Measurements from ENCODE around the gene SLC35G4. TPM values are rescaled to one million over a fixed set of nuclear protein-coding genes. Genes with fewer than 3 reads are reported as not detected.

The SLC35G4 gene
- total and polyA plus RNA-seq, 2 of the 13 experiments (the other 11 are each of a cell fraction or from before 2014, with no cell fraction given), result not detected

DNA sequence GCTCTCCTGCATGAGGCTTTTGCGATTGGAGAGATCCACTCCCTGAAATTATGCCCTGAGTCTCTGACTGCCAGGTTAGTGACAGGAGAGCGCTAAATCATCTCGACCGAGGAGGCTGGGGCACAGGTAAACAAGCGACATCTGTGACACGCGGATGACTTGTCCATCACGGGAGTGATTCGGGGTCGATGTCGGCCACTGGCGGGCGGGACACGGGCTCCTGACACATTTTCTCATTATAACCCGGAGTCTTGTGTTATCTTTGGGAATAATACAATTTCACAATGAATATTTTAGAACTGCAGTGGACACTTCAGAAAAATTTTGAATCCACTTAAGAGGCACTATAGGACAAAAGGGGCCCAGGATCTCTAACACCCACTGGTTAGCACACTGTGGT lies 29.5 kb upstream of the SLC35G4 start:
- Histone ChIP-seq H3K36me3 (replicated peaks in 1 of 2; ENCODE audit: control insufficient read depth in 1 of 2, insufficient read depth in 2 of 2, low read length in 2 of 2) (no peaks in the 10 kb centered on the region), H4K20me1 (ENCODE audit: insufficient read depth, low read length) (no peaks in the 10 kb centered on the region), H3K27ac (ENCODE audit: extremely low read length, insufficient read depth, low read length) (no peak overlapping the region), H3K27me3 (ENCODE audit: control insufficient read depth in 1 of 2, insufficient read depth in 2 of 2, low read length in 2 of 2) (peaks cover 0 to 12% of the 10 kb centered on the region in 2 experiments; a peak in 2 of 5 replicates), H3K9ac (ENCODE audit: insufficient read depth, low read depth, low read length) (no peak overlapping the region), H3K4me1 (ENCODE audit: insufficient read depth, low read length) (no peaks in the 10 kb centered on the region), H3K9me3 (ENCODE audit: low read length) (no peaks in the 10 kb centered on the region), H3K79me2 (ENCODE audit: insufficient read depth, low read length) (no peaks in the 10 kb centered on the region), H2AFZ (ENCODE audit: low read length) (no peak overlapping the region), H3K4me3 (replicated peaks in 1 of 3; ENCODE audit: insufficient read depth in 1 of 3, low read depth in 2 of 3, low read length in 3 of 3) (no peak overlapping the region), H3K4me2 (ENCODE audit: low read depth, low read length) (no peak overlapping the region)
- no peak for FAIRE-seq
- TF ChIP-seq NFATC3 (CRISPR knock-in tag; IDR thresholded peaks at IDR 0.05) (no peak), ZNF282 (IDR thresholded peaks at IDR 0.05; ENCODE audit: partially characterized antibody) (no peak), ZNF761 (CRISPR knock-in tag; conservative IDR thresholded peaks at IDR 0.05) (no peak), ZSCAN25 (CRISPR knock-in tag; IDR thresholded peaks at IDR 0.05) (no peak), MIER3 (CRISPR knock-in tag; IDR thresholded peaks at IDR 0.05; ENCODE audit: borderline replicate concordance) (no peak), ZNF790 (CRISPR knock-in tag; IDR thresholded peaks at IDR 0.05; ENCODE audit: borderline replicate concordance) (no peak)
- CTCF ChIA-PET (ENCODE audit: low intra/inter-chr PET ratio, low total read pairs), result no interaction called here
- WGBS (ENCODE audit: low lambda C conversion rate), result 58% methylated on average over 11 of the region's 15 CpGs
- ATAC-seq, result no peak
- intact Hi-C loops (cut with micrococcal nuclease; ENCODE audit: unreplicated experiment), result no loop called here
- in situ Hi-C loops (cut with HindIII; ENCODE audit: extremely low pct_ligation_motif_present, low pct_unique_long_range_greater_than_20kb), result no loop called here
- no TSS peak for BruUV-seq (replicated peaks)
- no peak for DNase-seq (ENCODE audit: low spot score)
- POLR2A ChIA-PET, result no interaction called here

DNA sequence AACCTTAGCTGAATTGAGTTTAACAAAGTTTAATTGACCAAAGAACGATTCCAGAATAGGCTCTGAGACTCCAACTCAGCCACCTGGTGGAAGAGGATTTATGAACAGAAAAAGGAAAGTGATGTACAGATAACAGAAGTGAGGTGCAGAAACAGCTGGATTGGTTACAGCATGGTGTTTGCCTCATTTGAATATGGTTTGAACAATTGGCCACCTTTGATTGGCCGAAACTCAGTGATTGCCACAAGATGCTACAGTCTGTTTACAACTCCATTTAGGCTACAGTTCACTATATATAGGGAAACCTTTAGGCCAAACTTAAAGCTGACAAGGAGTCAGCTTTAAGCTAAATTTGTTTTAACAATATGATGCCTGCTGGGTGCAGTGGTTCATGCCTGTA lies 28.1 kb upstream of the SLC35G4 start:
- Histone ChIP-seq H3K36me3 (replicated peaks in 1 of 2; ENCODE audit: control insufficient read depth in 1 of 2, insufficient read depth in 2 of 2, low read length in 2 of 2) (no peaks in the 10 kb centered on the region), H3K9ac (ENCODE audit: insufficient read depth, low read depth, low read length) (no peak overlapping the region), H3K4me1 (ENCODE audit: insufficient read depth, low read length) (no peaks in the 10 kb centered on the region), H3K27me3 (ENCODE audit: control insufficient read depth in 1 of 2, insufficient read depth in 2 of 2, low read length in 2 of 2) (peaks cover 0 to 14% of the 10 kb centered on the region in 2 experiments; a peak in 2 of 5 replicates), H3K4me2 (ENCODE audit: low read depth, low read length) (no peak overlapping the region), H3K9me3 (ENCODE audit: low read length) (no peaks in the 10 kb centered on the region), H4K20me1 (ENCODE audit: insufficient read depth, low read length) (no peaks in the 10 kb centered on the region), H3K79me2 (ENCODE audit: insufficient read depth, low read length) (no peaks in the 10 kb centered on the region), H3K4me3 (replicated peaks in 1 of 3; ENCODE audit: insufficient read depth in 1 of 3, low read depth in 2 of 3, low read length in 3 of 3) (no peak overlapping the region), H3K27ac (ENCODE audit: extremely low read length, insufficient read depth, low read length) (no peak overlapping the region), H2AFZ (ENCODE audit: low read length) (no peak overlapping the region)
- ChIA-PET CTCF (ENCODE audit: low intra/inter-chr PET ratio, low total read pairs) (no interaction called here), POLR2A (no interaction called here)
- intact Hi-C loops (cut with micrococcal nuclease; ENCODE audit: unreplicated experiment) (no loop called here), in situ Hi-C loops (cut with HindIII; ENCODE audit: extremely low pct_ligation_motif_present, low pct_unique_long_range_greater_than_20kb) (no loop called here)
- BruUV-seq (replicated peaks), result no TSS peak
- DNase-seq (ENCODE audit: low spot score), result no peak
- 13% methylated on average over 2 of the region's 2 CpGs for WGBS (ENCODE audit: low lambda C conversion rate)
- FAIRE-seq, result no peak
- no peak for ATAC-seq
- TF ChIP-seq, protein P1, sequence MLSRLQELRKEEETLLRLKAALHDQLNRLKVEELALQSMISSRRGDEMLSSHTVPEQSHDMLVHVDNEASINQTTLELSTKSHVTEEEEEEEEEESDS (CRISPR knock-in tag; IDR thresholded peaks at IDR 0.05; ENCODE audit: borderline replicate concordance), result no peak
- TF ChIP-seq SNAPC2 (CRISPR knock-in tag; IDR thresholded peaks at IDR 0.05) (no peak), ZNF839 (CRISPR knock-in tag; IDR thresholded peaks at IDR 0.05; ENCODE audit: borderline replicate concordance) (no peak)

Measured in HepG2 (cell line).